Mesenchymal stem cell (in vitro differentiated cells and primary cell): ENCODE measurements around the gene ATG7.

ENCODE experiments used
- DNase-seq: peaks from one replicate; pipeline ENCODE4 v3.0.0-alpha.2; 2013
- H2AFZ ChIP-seq: one replicate; pipeline ENCODE4 v1.6.1; 2013; ENCODE audit warnings: low read depth, mild to moderate bottlenecking, control low read depth, inconsistent platforms, low read length, moderate library complexity
- H2AK5ac ChIP-seq: 2 replicates; pipeline ENCODE4 v1.6.1; 2013; ENCODE audit warnings: low read length, moderate library complexity, mild to moderate bottlenecking, inconsistent platforms; ENCODE audit not compliant: severe bottlenecking
- H2BK120ac ChIP-seq: one replicate; pipeline ENCODE4 v1.6.1; 2013; ENCODE audit warnings: low read depth, mild to moderate bottlenecking, inconsistent platforms, low read length, moderate library complexity
- H2BK12ac ChIP-seq, 2 experiments: one replicate each; pipeline ENCODE4 v1.6.1; 2013; ENCODE audit warnings: inconsistent platforms in 2 of 2, low read length in 2 of 2, mild to moderate bottlenecking in 2 of 2, moderate library complexity in 2 of 2, control low read depth in 1 of 2
- H2BK15ac ChIP-seq: one replicate; pipeline ENCODE4 v1.6.1; 2013; ENCODE audit warnings: mild to moderate bottlenecking, low read depth, inconsistent platforms; ENCODE audit not compliant: poor library complexity, severe bottlenecking
- H2BK5ac ChIP-seq: 2 replicates; pipeline ENCODE4 v1.6.1; 2013; ENCODE audit warnings: low read depth, mild to moderate bottlenecking, low read length, control low read depth, inconsistent platforms; ENCODE audit not compliant: poor library complexity, severe bottlenecking
- H3K14ac ChIP-seq, 2 experiments: one replicate each; pipeline ENCODE4 v1.6.1; 2013; ENCODE audit warnings: inconsistent platforms in 2 of 2, low read length in 2 of 2, control low read depth in 1 of 2, mild to moderate bottlenecking in 1 of 2, moderate library complexity in 1 of 2
- H3K18ac ChIP-seq, 2 experiments: one replicate each; pipeline ENCODE4 v1.6.1; 2013; ENCODE audit warnings: inconsistent platforms in 2 of 2, low read length in 2 of 2, control low read depth in 1 of 2, low read depth in 1 of 2, mild to moderate bottlenecking in 1 of 2
- H3K23ac ChIP-seq, 2 experiments: one replicate each; pipeline ENCODE4 v1.6.1; 2013; ENCODE audit warnings: inconsistent platforms in 2 of 2, low read length in 2 of 2, mild to moderate bottlenecking in 2 of 2, moderate library complexity in 2 of 2, control low read depth in 1 of 2
- H3K27ac ChIP-seq: 2 replicates; pipeline ENCODE4 v1.5.1; 2013; ENCODE audit warnings: mild to moderate bottlenecking, moderate library complexity, low read length, control low read depth, inconsistent platforms; ENCODE audit not compliant: poor library complexity, severe bottlenecking
- H3K27me3 ChIP-seq, 2 experiments: 2 replicates each; pipeline versions ENCODE4 v1.6.1 to v1.7.0; 2013; ENCODE audit warnings: low read length in 2 of 2, mild to moderate bottlenecking in 2 of 2, moderate library complexity in 2 of 2, control low read depth in 1 of 2, inconsistent platforms in 1 of 2; ENCODE audit not compliant: control insufficient read depth in 1 of 2, insufficient read depth in 1 of 2
- H3K36me3 ChIP-seq, 2 experiments: 2 replicates each; pipeline versions ENCODE4 v1.6.1 to v1.7.0; 2013; ENCODE audit warnings: low read length in 2 of 2, control low read depth in 1 of 2, inconsistent platforms in 1 of 2, low read depth in 1 of 2, mild to moderate bottlenecking in 1 of 2; ENCODE audit not compliant: insufficient read depth in 2 of 2, control insufficient read depth in 1 of 2
- H3K4ac ChIP-seq, 2 experiments: one replicate each; pipeline ENCODE4 v1.6.1; 2013; ENCODE audit warnings: inconsistent platforms in 2 of 2, low read length in 2 of 2, mild to moderate bottlenecking in 2 of 2, moderate library complexity in 2 of 2, control low read depth in 1 of 2, low read depth in 1 of 2
- H3K4me1 ChIP-seq: 2 replicates; pipeline ENCODE4 v1.6.1; 2013; ENCODE audit warnings: low read depth, low read length, control low read depth; ENCODE audit not compliant: control insufficient read depth, insufficient read depth
- H3K4me2 ChIP-seq: 2 replicates; pipeline ENCODE4 v1.6.1; 2013; ENCODE audit warnings: low read length, mild to moderate bottlenecking, inconsistent platforms; ENCODE audit not compliant: poor library complexity, severe bottlenecking
- H3K4me3 ChIP-seq, 2 experiments: 2 replicates each; pipeline versions ENCODE4 v1.5.1 to v1.7.0; 2013; ENCODE audit warnings: low read length in 2 of 2, mild to moderate bottlenecking in 2 of 2, control low read depth in 1 of 2, low read depth in 1 of 2; ENCODE audit not compliant: insufficient read depth in 1 of 2
- H3K79me1 ChIP-seq: replicated peaks from 2 replicates; pipeline ENCODE4 v1.6.1; 2013; ENCODE audit warnings: mild to moderate bottlenecking, control low read depth, low read length, inconsistent platforms; ENCODE audit not compliant: poor library complexity, severe bottlenecking
- H3K9ac ChIP-seq: 2 replicates; pipeline ENCODE4 v1.7.0; 2013; ENCODE audit warnings: mild to moderate bottlenecking, low read length, moderate library complexity
- H3K9me3 ChIP-seq: 2 replicates; pipeline ENCODE4 v1.7.0; 2013; ENCODE audit warnings: mild to moderate bottlenecking, low read length; ENCODE audit not compliant: control insufficient read depth
- H4K8ac ChIP-seq: one replicate; pipeline ENCODE4 v1.6.1; 2013; ENCODE audit warnings: inconsistent platforms, mild to moderate bottlenecking, low read length, moderate library complexity
- H4K91ac ChIP-seq: one replicate; pipeline ENCODE4 v1.6.1; 2013; ENCODE audit warnings: mild to moderate bottlenecking, low read length, inconsistent platforms
- WGBS: methylation state at CpG from one replicate; pipeline ENCODE4 v1.1.7; 2013; ENCODE audit warnings: mixed read lengths; 5-methylcytosine and 5-hydroxymethylcytosine counted together

The ATG7 gene

GRCh38 chr3:11602886-11603527 lies 330.8 kb downstream of the ATG7 start:
- peaks cover 2% of the 10 kb centered on the region for H3K79me1 ChIP-seq
- no peak overlapping the region for H3K18ac ChIP-seq
- no peak overlapping the region for H2BK12ac ChIP-seq
- no peak for DNase-seq
- H3K14ac ChIP-seq = no peak overlapping the region
- H3K27ac ChIP-seq = no peak overlapping the region
- H2BK120ac ChIP-seq = no peak overlapping the region
- H3K27me3 ChIP-seq = no peaks in the 10 kb centered on the region
- H2BK5ac ChIP-seq = no peak overlapping the region
- H3K4me2 ChIP-seq = no peak overlapping the region
- H3K4me1 ChIP-seq = peaks cover 19% of the 10 kb centered on the region
- H2AFZ ChIP-seq = no peak overlapping the region
- no peak overlapping the region for H2AK5ac ChIP-seq
- WGBS = 96% methylated on average over 5 of the region's 5 CpGs
- H4K91ac ChIP-seq = no peak overlapping the region
- H2BK15ac ChIP-seq = no peak overlapping the region
- H3K4me3 ChIP-seq = no peak overlapping the region
- peak overlapping the region; percentile 76 for H3K9ac ChIP-seq
- no peak overlapping the region for H4K8ac ChIP-seq
- no peaks in the 10 kb centered on the region for H3K9me3 ChIP-seq
- H3K36me3 ChIP-seq = peaks cover 9 to 35% of the 10 kb centered on the region in 2 experiments
- H3K4ac ChIP-seq = no peak overlapping the region
- no peak overlapping the region for H3K23ac ChIP-seq

DNA sequence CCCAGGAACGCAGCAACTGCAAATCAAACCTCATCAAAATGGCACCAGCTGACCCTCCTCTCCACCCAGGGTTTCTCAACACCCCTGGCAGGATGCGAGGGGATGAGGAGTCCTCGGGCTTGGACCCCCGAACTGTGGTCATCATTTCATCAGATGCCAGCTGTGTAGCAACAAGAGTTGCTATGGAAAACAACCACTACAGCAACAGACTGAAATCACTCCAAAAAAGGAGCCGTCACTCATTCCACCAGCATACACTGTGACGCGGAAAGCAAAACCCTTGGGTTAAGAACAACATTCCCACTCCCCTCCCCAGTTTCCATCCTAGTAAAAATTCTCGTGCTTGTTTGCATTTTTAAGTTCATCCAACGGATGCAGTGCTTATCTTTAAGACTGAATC lies 331.4 kb downstream of the ATG7 start:
- Histone ChIP-seq H3K23ac (no peak overlapping the region), H3K27ac (peak overlapping the region; percentile 46), H3K36me3 (peaks cover 9 to 33% of the 10 kb centered on the region in 2 experiments), H3K4ac (peak overlapping the region in 1 of 2 experiments; percentile 86), H2BK15ac (no peak overlapping the region), H3K4me1 (peaks cover 19% of the 10 kb centered on the region), H2BK5ac (no peak overlapping the region), H3K18ac (peak overlapping the region; percentile 8 to 78), H3K27me3 (no peaks in the 10 kb centered on the region), H4K91ac (no peak overlapping the region), H3K14ac (no peak overlapping the region), H3K79me1 (peaks cover 2% of the 10 kb centered on the region), H2BK12ac (peak overlapping the region in 1 of 2 experiments; percentile 98), H4K8ac (peak overlapping the region; percentile 3), H3K9me3 (no peaks in the 10 kb centered on the region), H2AFZ (no peak overlapping the region), H3K4me3 (no peak overlapping the region), H3K9ac (peak overlapping the region; percentile 76), H2AK5ac (peak overlapping the region; percentile 39), H3K4me2 (no peak overlapping the region), H2BK120ac (no peak overlapping the region)
- DNase-seq = peak; percentile 96
- 31% methylated on average over 9 of the region's 9 CpGs for WGBS

DNA sequence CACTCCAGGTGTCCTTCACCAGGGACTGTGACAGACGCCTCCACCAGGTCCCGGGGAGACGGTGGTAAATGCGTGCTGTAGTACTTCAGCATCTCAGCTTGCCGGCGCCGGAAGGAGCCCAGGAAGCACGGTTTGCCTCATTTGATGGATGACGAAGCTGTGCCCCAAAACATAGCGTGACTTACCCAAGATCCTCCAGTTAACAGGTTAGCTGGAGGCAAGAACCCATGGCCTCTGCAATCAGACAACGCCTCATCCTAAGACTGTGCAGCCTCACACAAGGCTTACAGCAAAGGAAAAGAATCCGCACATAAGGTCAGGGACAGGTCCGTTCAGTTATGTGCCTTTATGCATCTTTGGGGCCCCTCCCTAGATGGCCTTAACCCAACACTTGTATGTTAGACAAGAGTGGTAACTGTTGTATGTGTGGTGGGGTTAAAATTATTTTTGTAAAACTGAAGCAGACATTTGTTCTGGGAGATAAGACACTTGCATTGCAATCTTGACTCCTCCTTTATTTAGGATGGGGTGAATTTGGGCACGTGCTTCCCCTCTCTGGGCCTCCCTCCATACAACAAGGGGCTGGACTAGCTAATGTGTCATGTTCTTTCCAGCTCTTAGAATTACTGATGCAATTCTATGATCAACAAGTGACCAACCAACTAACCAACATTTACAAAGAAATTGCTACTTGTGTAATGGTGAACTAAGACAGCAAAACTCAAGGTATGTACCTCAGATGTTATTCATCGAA lies 332.1 kb downstream of the ATG7 start:
- peak overlapping the region; percentile 46 for H3K27ac ChIP-seq
- peak overlapping the region; percentile 31 for H2AK5ac ChIP-seq
- H3K4me1 ChIP-seq = peaks cover 19% of the 10 kb centered on the region
- no peak overlapping the region for H3K4me2 ChIP-seq
- DNase-seq = peak; percentile 86
- H2BK12ac ChIP-seq = peak overlapping the region in 1 of 2 experiments; percentile 77
- peak overlapping the region in 1 of 2 experiments; percentile 58 for H3K4ac ChIP-seq
- H3K79me1 ChIP-seq = peaks cover 2% of the 10 kb centered on the region
- WGBS = 54% methylated on average over 10 of the region's 15 CpGs
- H3K9me3 ChIP-seq = no peaks in the 10 kb centered on the region
- peaks cover 9 to 29% of the 10 kb centered on the region in 2 experiments for H3K36me3 ChIP-seq
- no peak overlapping the region for H4K91ac ChIP-seq
- no peak overlapping the region for H3K14ac ChIP-seq
- H3K9ac ChIP-seq = peak overlapping the region; percentile 76
- peak overlapping the region in 1 of 2 experiments; percentile 15 for H3K4me3 ChIP-seq
- no peak overlapping the region for H2BK15ac ChIP-seq
- peak overlapping the region; percentile 28 for H4K8ac ChIP-seq
- H3K27me3 ChIP-seq = no peaks in the 10 kb centered on the region
- H2BK5ac ChIP-seq = no peak overlapping the region
- no peak overlapping the region for H3K23ac ChIP-seq
- peak overlapping the region; percentile 19 to 78 for H3K18ac ChIP-seq
- H2AFZ ChIP-seq = no peak overlapping the region
- H2BK120ac ChIP-seq = no peak overlapping the region

GRCh38 chr3:11605398-11605797 lies 333.2 kb downstream of the ATG7 start:
- H2BK5ac ChIP-seq = no peak overlapping the region
- H3K9me3 ChIP-seq = no peaks in the 10 kb centered on the region
- H3K4me3 ChIP-seq = no peak overlapping the region
- H2BK12ac ChIP-seq = no peak overlapping the region
- H3K27ac ChIP-seq = no peak overlapping the region
- H4K8ac ChIP-seq = no peak overlapping the region
- H2AFZ ChIP-seq = no peak overlapping the region
- no peak overlapping the region for H3K23ac ChIP-seq
- H3K18ac ChIP-seq = no peak overlapping the region
- peaks cover 2% of the 10 kb centered on the region for H3K79me1 ChIP-seq
- H3K4me2 ChIP-seq = no peak overlapping the region
- no peaks in the 10 kb centered on the region for H3K27me3 ChIP-seq
- no peak overlapping the region for H3K14ac ChIP-seq
- H3K36me3 ChIP-seq = peaks cover 15 to 23% of the 10 kb centered on the region in 2 experiments
- no peak for DNase-seq
- no peak overlapping the region for H2AK5ac ChIP-seq
- peaks cover 26% of the 10 kb centered on the region for H3K4me1 ChIP-seq
- no peak overlapping the region for H2BK15ac ChIP-seq
- H3K4ac ChIP-seq = no peak overlapping the region
- no peak overlapping the region for H2BK120ac ChIP-seq
- 93% methylated on average over 1 of the region's 1 CpG for WGBS
- no peak overlapping the region for H3K9ac ChIP-seq
- no peak overlapping the region for H4K91ac ChIP-seq
